DMS153 (cell line): ENCODE results near the gene BPIFB3.
"Not testable (repeated sequence)": the region's sequence is repeated elsewhere in the genome, so short reads cannot be mapped to it uniquely, and the experiment has no call there.

Experiments used
- DNase-seq: peaks from one replicate; lab custom pipeline; 2025; lab: John Stamatoyannopoulos, UW

Gene BPIFB3

DNA sequence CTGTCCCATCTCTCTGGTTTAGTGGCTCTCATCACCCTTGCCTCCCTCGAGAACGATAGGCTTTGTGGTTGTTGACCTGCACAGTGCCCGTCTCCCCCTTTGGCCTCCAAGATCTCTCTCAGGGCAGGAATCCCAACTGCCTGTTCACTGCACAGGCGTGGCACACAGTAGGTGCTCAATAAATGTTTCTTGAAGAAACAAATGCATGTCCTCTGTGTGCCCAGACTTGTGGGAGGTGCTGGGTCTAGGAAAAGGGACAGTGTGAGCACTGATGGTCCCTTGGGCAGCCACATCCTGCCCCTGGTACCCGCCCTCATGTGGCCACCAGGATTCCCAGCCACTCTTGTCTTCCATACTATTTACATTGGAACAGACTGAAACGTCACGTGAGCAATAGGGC is 24.8 kb upstream of the BPIFB3 start:
- no peak for DNase-seq

DNA sequence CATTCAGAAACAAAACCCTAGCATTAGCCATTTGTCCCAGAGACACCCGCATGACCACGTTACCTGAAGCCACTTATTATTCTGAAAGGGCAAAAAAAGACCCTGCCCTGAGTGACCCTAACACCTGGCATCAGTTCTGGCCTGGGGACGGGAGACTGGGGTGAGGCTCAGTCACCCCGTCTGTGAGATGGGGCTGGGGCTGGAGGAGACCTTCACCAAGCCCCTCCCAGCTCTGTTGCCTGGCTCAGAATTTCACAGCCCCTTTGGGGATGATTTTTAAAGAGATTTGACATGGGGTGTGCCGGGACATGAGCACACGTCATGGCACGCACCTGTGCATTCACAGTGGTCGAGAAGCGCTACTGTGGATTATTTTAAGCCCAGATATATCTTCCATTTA is 23.6 kb upstream of the BPIFB3 start:
- no peak for DNase-seq

DNA sequence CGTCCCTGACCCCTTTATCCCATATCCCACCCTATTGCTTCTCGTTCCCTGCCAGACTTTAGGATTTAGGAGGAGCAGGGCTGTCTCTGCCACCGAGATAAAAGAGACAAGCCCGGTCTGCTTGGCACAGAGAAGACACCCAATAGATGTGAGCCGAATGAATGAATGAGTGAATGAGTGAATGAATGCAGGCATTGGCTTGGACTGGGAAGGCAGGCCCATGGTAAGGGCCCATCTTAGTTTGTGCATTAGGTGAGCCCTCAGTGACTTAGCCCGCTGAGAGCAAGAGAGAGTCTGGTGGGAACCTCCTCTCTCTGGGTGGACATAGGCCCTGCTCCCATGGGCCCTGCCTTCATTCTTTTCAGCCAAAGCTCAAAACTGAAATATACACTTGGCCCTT is 23.1 kb upstream of the BPIFB3 start:
- no peak for DNase-seq

DNA sequence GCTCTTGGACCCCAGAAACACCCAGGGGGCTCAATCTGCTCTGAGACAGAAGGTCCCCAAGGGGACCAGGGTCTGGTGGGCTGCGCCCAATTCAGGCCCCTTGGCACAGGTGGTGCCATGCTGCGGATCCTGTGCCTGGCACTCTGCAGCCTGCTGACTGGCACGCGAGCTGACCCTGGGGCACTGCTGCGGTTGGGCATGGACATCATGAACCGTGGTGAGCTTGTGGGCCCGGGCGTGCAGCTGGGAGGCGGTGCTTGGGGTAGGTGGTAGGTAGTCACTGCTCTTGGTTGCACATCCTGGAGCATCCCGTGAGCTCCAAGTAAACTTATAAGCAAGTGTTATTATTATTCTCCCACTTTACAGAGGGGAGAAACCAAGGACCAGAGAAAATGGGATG is 22.2 kb upstream of the BPIFB3 start, which contains the start of gene BPIFB6:
Gene BPIFB6, plus strand, starts transcription at position 118 of the 400 bp plus-strand sequence. Its CDS starts 0 bp downstream, at position 118.
- no peak for DNase-seq

DNA sequence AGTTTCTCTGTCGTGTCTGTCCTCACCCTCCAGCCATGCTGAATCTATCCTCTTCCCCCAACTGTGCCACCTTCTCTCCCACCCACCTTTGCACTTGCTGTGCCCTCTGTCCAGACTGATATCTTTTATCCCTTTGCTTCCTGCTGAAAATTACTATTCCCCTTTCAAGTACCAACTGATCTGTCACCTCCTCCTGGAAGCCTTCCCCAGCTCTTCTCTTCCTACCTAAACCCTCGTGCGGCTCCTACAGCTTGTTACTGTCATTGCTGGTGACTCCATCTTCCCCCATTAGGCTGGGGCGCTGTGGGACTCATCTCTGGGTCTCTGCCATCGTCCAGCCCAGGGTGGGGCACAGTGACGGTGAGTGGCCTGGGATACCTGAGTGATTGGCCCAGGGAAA is 21.1 kb upstream of the BPIFB3 start:
- DNase-seq, result no peak

DNA sequence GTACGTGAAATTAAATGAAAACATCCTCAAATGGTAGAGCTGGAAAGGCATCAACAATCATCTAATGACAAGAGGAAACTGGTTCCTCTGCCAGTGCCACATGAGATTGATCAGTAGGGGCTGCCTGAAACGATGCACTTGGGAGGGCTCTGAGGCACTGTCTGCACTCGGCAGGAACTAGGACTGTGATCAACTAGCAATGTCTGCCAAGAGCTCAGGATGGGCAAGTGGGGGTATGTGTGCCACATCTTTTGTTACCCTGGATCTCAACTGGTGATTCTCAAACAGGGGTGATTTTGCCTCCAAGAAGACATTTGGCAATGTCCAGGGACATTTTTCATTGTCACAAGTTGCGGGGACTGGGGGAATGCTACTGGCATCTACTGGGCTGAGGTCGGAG is 20.3 kb upstream of the BPIFB3 start:
- no peak for DNase-seq

DNA sequence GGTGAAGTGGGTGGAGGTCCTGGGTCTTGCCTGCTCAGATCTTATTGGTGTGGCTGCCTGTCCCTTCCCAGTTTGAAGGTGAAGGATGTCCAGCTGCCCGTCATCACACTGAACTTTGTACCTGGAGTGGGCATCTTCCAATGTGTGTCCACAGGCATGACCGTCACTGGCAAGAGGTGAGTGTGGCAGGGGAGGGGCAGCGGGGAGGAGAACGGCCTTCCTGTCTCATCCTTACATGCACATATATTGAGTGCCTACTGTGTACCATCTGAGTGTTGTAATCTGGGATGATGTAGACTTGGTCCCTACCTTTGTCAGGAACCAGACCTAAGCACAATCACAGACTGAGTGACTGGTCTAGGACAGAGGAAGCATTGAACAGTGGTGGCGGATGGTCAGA is 19.6 kb upstream of the BPIFB3 start:
- DNase-seq, result no peak

DNA sequence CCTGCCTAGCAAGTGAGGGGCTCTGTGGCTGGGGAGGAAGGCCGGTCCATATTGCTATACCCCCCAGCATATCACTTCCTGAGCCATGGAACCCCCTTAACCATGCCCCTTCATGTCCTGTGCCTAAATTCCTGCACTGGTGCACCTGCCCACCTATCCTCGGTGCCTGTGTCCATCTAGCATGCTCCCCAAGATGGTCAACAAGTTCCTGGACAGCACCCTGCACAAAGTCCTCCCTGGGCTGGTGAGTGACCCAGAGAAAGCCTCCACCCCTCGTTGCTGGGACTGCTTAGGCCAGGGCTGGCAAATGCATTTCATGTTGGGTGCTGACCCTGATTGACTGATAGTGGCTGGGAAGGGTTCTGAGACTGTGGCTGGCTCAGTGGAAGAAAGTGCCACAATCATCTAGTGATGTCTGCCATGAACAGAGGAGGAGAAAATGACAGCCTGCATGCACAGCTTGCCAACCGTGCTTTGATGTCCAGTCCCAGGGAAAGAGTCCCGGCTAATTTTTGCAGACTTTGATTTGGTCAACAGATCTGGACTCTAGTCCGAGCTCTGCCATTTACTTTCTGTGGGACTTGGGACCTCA is 18.7 kb upstream of the BPIFB3 start:
- DNase-seq, result no peak

DNA sequence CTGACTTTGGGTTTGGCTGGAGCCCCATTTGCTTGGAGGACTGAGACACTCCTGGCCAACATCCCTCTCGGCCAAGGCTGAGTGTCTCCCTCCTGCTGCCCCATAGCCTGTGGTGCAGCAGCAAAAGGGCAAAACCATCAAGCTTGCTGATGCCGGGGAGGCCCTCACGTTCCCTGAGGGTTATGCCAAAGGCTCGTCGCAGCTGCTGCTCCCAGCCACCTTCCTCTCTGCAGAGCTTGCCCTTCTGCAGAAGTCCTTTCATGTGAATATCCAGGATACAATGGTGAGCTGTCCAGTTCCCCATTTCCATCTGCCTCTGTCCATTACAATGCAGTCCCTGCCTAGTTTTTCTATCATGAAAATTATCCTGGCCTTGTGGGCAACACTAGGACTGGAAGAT is 16.2 kb upstream of the BPIFB3 start:
- no peak for DNase-seq

DNA sequence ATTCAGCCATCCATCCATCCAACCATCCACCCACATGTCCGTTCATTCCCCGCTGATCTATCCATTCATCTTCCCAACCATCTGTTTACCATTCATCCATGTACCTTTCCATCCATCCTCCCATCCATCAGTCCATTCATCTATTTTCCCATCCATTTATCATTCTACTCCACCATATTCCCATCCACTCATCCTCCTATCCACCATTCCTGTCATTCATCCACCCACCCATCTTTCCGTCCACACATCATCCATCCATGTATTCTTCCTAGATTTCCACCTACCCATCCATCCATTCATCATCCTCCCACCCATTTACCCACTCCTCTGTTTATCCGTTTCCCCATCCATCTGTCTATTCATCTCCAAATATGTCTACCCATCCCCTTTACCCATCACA is 15.5 kb upstream of the BPIFB3 start:
- DNase-seq, result no peak

DNA sequence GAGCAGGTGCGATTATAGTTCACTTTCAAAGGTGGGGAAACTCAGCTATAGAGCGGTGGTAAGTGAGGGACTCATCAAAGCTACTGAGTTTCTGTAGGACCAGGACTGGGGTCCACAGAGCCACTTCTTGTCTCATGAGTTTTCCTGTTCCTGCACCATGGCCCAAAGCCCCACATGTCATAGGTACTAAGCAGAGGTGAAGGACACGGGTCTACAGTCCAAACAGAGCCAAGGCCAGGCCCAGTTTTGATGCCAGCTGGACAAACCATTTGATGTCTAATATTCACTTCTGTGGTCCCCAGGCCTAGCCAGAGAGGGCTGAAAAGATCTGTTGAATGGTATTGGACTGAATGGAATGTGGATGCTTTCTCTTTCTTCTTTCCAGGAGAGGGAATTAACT is 11.3 kb upstream of the BPIFB3 start:
- DNase-seq, result no peak

DNA sequence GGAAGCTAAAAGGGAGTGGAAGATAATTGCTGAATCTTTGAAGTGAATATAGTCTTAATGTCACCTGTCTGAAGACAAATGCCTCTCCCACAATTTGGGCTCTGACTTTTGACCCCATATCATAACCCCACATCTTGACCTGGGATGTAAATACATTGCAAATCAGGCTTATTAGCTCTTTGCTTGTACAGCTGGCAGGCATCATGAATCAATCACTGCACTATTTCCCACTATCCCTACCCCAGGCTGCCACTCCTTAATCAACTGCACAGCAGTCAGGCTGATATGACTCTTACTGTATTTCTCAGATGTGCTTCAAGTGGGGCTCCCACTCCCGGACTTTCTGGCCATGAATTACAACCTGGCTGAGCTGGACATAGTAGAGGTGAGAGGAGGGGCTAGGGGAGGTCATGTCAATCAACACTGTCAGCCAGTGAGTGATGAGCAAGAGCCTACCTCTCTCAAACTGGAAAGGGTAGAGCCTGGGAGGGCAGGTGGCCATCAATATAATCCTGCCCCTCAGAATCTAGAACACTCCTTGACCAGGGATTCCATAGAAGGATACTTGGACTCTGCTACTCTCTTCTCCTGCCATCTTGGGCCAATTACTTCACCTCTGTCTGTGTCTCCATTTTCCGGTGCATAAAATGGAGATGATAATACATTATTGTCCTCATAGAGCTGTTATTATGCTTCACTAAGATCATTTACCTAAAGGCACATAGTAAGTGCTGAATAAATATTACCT is 10.5 kb upstream of the BPIFB3 start:
- no peak for DNase-seq

DNA sequence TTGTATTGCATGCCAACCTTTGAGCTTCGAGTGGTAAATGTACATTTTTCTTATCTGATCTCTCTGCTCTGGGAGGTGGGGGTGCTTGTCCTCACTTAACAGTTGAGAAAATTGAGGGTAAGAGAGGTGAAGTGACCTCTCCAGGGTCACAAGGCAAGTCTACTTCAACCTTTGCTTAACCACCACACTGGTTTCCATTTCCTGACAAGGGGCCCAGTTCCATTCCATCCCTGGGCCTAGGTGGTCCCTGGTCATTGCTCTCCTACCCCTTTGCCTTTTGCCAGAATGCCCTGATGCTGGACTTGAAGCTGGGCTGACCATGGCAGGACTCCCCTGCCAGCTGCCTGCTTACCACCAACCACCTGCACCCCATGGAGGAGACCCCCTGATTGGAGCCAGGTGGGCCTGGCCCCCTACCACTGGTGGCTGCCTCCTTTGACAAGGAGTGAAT is 9.9 kb upstream of the BPIFB3 start:
- no peak for DNase-seq

DNA sequence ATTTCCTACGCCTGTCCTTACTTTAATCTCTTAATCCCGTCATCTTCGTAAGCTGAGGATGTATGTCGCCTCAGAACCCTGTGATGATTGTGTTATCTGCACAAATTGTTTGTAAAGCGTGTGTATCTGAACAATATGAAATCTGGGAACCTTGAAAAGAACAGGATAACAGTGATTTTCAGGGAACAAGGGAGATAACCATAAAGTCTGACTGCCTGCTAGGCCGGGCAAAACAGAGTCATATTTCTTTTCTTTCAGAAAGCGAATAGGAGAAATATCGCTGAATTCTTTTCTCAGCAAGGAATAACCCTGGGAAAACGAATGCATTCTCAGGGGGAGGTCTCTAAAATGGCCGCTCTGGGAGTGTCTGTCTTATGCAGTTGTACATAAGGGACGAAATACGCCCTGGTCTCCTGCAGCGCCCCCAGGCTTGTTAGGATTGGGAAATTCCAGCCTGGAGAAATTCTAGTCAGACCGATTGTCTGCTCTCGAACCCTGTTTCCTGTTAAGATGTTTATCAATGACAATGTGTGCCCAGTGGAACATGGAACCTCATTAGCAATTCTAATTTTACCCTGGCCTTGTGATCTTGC is 8.5 kb upstream of the BPIFB3 start:
- DNase-seq, result not testable (repeated sequence)

DNA sequence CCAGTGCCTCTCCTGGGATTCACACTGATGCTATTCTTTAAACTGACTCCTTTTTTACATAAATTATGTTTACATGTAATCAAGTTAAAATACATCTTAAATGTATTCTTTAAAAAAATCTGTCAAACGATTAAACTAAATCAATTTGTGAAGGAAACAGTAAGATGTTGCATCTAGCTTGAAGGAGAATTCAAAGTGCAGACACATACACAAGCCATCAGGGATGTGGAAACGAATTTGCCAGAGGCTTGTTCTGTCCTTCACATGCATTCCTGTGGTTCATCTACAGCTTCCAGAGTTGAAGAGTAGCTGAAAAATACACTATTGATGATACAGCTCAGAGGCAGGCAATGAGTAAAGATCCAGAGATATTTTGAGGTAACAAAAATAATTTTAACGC is 7.3 kb upstream of the BPIFB3 start:
- no peak for DNase-seq

DNA sequence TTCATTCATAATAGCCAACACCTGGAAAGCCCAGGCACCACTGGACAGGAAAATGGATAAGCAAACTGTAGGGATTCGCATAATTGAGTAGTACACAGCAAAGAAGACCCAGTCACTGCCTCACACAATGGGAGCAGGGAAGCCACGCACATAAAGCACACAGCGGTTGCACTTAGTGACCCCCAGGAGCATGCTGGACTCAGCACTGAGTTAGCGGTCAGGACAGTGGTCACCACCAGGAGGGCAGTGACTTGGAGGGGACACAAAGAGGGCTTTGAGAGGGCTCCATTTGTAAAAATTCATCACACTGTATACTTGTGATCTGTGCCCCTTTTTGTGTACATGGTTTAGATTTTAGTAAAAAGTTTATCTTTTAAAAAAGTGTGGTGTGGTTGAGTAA is 2.4 kb upstream of the BPIFB3 start:
- DNase-seq, result no peak

DNA sequence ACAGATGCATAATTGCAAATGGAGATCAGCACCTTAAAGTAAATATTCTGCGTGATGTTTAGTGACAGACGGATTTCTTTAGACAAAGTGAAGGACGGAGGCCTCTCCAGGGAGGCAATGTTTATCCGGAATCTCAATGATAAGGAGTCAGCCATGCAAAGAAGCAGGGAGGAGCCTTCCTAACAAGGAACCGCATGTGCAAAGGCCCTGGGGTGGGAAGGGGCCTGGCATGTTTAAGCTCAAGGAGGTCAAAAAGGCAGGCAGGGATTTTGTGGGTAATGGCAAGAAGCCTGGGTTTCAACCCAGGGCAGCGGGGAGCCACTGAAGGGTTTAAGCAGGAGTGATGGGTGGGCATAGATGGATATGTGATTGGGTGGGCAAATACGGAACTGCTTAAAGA is 678 bp downstream of the BPIFB3 start:
- DNase-seq, result no peak

DNA sequence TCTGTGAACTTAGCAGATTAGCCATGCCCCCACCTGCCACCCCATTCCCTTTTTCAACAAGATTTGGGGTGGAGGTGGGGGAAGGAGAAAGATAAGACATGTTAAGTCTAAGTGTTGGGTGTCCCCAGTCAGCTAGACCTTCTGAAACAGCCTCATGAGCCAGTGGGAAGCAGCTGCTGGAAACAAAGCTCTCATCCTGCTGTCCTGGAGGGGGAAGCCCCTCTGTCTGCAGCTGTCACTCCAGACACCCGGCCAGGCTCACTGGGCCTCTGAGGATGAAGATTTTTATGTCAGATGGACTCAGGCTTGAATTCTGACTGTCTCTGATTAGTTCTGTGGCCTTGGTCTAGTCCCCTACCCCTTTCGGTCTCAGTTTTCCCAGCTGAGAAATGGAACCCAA is 1.1 kb downstream of the BPIFB3 start:
- no peak for DNase-seq

DNA sequence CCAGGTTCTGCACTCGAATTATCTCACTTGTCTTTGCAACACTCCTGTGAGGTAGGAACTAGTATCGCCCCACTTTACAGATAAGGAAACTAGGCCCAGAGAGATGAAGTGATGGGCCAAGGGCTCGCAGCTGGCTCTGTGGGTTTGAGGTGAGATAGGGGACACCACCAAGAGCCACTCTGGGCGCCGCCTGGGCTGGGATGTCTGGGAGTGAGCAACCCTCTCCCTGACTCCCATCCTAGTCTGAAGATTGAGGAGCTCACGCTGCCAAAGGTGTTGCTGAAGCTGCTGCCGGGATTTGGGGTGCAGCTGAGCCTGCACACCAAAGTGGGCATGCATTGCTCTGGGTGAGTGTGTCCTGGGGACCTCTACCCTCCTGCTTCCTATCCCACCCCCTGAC is 5.4 kb downstream of the BPIFB3 start:
- DNase-seq, result no peak

DNA sequence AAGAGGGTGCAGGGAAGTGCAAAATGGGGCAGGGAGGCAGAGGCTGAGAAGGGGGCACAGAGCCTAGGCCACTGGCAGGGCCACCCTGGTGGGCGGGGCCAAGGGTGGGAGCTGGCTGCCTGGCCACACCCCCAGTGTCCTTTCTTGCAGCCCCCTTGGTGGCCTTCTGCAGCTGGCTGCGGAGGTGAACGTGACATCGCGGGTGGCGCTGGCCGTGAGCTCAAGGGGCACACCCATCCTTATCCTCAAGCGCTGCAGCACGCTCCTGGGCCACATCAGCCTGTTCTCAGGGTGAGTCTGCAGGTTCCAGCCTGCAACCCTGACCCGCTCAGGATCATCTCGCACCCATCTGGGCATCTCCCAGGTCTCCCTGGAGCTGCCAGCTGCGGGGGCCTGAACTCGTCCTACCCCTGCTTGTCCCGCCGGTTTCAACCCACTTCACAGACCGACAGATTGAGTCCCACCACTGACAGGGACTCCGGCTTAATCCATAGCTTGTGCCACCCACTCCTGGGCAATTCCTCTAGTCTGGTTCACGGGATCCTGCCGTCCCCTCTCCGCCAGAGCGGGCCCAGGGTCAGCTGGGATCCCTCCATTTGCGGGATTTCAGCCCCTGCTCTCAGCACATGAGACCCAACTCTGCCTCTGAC is 6.2 kb downstream of the BPIFB3 start:
- no peak for DNase-seq

DNA sequence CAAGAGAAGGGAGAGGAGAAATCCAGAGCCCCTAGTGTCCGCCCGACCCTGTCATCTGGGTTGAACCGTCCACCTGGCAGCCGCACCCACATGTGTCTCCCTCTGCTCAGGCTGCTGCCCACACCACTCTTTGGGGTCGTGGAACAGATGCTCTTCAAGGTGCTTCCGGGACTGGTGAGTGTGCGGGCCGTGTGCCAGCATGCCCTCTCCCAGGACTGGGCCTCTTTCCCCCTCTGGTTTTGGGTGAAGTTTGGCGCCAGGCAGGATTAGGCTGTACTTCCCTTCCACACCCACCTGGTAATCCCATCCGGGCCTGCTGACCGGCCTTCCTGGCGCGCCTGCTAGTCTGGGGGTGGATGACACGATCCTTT is 7.9 kb downstream of the BPIFB3 start:
- DNase-seq, result no peak

DNA sequence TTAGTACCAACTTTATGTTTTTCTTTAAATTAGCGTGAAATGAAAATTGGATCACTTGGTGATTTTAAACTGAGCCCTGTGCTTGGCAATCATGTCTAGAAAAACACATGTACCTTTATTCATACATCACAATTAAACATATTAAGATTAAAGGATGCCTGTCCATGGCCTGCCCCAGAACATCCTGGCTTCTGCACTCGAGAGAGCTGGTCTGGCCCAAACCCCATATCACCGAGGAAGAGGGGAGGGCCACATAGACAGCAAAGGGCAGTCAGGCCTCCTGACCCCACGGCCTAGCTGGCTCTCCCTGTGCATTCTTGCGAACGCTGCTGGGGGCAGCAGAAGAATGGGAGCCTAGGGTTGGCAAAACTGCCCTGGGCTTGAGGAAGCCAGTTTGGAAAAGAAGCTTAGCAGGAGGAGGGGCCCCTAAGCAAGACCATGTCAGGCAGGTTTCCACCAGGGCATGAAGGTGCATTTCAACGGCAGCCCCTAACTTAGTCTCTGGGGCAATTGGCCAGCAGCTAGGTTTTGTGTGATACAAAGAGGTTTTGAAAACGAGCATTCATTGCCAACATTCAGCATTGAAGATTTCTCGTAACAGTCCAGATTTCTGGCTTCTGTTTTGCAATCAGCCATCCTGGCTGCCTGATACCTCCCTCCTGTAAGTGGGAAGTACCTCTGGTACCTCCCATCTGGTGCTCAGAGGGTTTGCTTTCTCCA is 8.6 kb downstream of the BPIFB3 start:
- DNase-seq, result no peak

DNA sequence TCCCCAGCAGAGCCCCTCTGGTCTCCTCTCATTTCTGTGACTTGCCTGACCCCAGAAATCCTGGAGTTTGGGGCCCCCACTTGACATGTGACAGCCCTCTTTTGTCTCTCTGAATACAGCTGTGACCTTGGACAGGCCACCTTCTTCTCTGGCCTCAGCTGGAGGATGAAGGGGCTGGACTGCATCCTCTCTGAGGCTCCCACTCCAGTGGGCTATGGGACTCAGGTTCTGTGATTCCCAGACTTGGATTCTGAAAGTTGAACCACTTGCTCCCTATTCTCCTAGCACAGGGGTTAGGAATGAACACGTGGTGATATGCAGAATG is 9.1 kb downstream of the BPIFB3 start:
- DNase-seq, result no peak
